B cell (primary cell): ENCODE measurements around the gene RNF26.

Source experiments
- EZH2 ChIP-seq: IDR thresholded peaks from 2 replicates; pipeline ENCODE4 v1.6.1; 2012; ENCODE audit warnings: borderline replicate concordance, low read depth, mild to moderate bottlenecking, moderate library complexity, low read length; ENCODE audit not compliant: insufficient read depth, poor library complexity, severe bottlenecking
- TF ChIP-seq, protein P1 (sequence below): fragments of 200-600 bp; IDR thresholded peaks from one replicate; pipeline ENCODE4 v1.8.0; 2022; ENCODE audit warnings: antibody characterized with exemption, mild to moderate bottlenecking

DNA sequence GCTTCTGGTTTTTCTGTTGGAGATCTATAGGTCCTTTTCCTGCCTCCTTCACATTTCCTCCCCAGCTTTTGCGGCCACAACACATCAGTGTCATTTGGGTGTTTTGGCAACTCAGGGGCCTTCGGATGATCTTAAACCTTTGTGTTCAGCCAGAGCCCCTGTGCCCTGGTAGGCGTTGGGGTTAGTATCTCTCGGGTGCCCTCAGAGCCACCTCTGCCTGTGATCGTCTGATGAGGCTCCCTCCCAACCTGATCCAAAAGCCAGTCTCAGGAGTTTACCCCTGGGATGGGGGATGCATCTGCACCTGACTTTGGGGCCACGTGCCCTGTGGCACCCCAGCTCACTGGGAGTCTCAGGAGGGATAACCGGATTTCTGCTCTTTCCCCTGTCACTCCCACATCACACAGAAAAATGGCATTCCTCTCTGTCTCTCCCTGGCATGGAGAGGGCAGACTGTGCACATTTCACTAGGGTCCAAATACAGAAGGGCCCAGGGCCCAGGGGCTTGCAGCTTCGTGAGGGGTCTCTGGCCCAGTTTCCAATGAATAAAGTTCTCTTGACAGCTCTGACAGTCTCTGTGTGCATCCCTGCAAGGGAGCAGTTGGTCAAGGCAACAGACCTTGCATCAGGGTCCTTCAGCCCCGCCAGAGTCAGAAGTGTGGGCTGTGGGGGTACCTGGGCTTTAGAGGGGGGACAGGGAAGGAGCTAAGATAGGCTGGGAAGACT, 2.6 kb downstream of the RNF26 start:
- TF ChIP-seq, protein P1, sequence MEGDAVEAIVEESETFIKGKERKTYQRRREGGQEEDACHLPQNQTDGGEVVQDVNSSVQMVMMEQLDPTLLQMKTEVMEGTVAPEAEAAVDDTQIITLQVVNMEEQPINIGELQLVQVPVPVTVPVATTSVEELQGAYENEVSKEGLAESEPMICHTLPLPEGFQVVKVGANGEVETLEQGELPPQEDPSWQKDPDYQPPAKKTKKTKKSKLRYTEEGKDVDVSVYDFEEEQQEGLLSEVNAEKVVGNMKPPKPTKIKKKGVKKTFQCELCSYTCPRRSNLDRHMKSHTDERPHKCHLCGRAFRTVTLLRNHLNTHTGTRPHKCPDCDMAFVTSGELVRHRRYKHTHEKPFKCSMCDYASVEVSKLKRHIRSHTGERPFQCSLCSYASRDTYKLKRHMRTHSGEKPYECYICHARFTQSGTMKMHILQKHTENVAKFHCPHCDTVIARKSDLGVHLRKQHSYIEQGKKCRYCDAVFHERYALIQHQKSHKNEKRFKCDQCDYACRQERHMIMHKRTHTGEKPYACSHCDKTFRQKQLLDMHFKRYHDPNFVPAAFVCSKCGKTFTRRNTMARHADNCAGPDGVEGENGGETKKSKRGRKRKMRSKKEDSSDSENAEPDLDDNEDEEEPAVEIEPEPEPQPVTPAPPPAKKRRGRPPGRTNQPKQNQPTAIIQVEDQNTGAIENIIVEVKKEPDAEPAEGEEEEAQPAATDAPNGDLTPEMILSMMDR = no peak
- TF ChIP-seq EZH2 = no peak
